Measurements from ENCODE around the gene CELA2A. TPM values are rescaled to one million over a fixed set of nuclear protein-coding genes. Genes with fewer than 3 reads are reported as not detected.
"Not testable (repeated sequence)": the region's sequence is repeated elsewhere in the genome, so short reads cannot be mapped to it uniquely, and the experiment has no call there.

Gene CELA2A
- total RNA-seq, 1 experiment from 2014 or later = not detected

- no TSS peak for BruUV-seq (replicated peaks)
- no peak overlapping the region for H3K27ac ChIP-seq (ENCODE audit: low read depth, low read length, poor library complexity, severe bottlenecking)
- H3K27me3 ChIP-seq (replicated peaks; ENCODE audit: insufficient read depth, low read depth, low read length, poor library complexity) = no peaks in the 10 kb centered on the region
- CTCF ChIA-PET = no interaction called here
- POLR2A ChIA-PET (ENCODE audit: low non-redundant PET) = no interaction called here
- H3K9me3 ChIP-seq (ENCODE audit: low read depth, low read length, poor library complexity, severe bottlenecking) = no peaks in the 10 kb centered on the region
- TF ChIP-seq CTCF (conservative IDR thresholded peaks at IDR 0.05; ENCODE audit: low read depth, low read length) (no peak), EZH2 (IDR thresholded peaks at IDR 0.05; ENCODE audit: borderline replicate concordance, low read depth, low read length, poor library complexity, severe bottlenecking) (no peak)
- DNase-seq (ENCODE audit: low spot score) = no peak
- intact Hi-C loops (cut with micrococcal nuclease; ENCODE audit: unreplicated experiment) = no loop called here
- no peaks in the 10 kb centered on the region for H3K4me1 ChIP-seq (ENCODE audit: insufficient read depth, low read length, poor library complexity, severe bottlenecking)
- H3K4me3 ChIP-seq (ENCODE audit: low read depth, low read length, poor library complexity, severe bottlenecking) = no peak overlapping the region
- no peaks in the 10 kb centered on the region for H3K36me3 ChIP-seq (ENCODE audit: insufficient read depth, low read length, poor library complexity, severe bottlenecking)
These were observed 29.3 kb upstream of the CELA2A start for GRCh38 chr1:15427280-15427666.

- H3K9me3 ChIP-seq (ENCODE audit: low read depth, low read length, poor library complexity, severe bottlenecking); BruUV-seq (replicated peaks); H3K4me1 ChIP-seq (ENCODE audit: insufficient read depth, low read length, poor library complexity, severe bottlenecking); H3K27ac ChIP-seq (ENCODE audit: low read depth, low read length, poor library complexity, severe bottlenecking); H3K4me3 ChIP-seq (ENCODE audit: low read depth, low read length, poor library complexity, severe bottlenecking); H3K36me3 ChIP-seq (ENCODE audit: insufficient read depth, low read length, poor library complexity, severe bottlenecking); intact Hi-C loops (cut with micrococcal nuclease; ENCODE audit: unreplicated experiment); H3K27me3 ChIP-seq (replicated peaks; ENCODE audit: insufficient read depth, low read depth, low read length, poor library complexity); CTCF ChIA-PET; DNase-seq (ENCODE audit: low spot score); POLR2A ChIA-PET (ENCODE audit: low non-redundant PET): not testable (repeated sequence)
These were observed 28.3 kb upstream of the CELA2A start for GRCh38 chr1:15428252-15428651.

GRCh38 chr1:15428815-15429435 is 27.6 kb upstream of the CELA2A start:
- H3K4me3 ChIP-seq (ENCODE audit: low read depth, low read length, poor library complexity, severe bottlenecking) = no peak overlapping the region
- intact Hi-C loops (cut with micrococcal nuclease; ENCODE audit: unreplicated experiment) = no loop called here
- no peak overlapping the region for H3K27ac ChIP-seq (ENCODE audit: low read depth, low read length, poor library complexity, severe bottlenecking)
- BruUV-seq (replicated peaks) = no TSS peak
- no peaks in the 10 kb centered on the region for H3K27me3 ChIP-seq (replicated peaks; ENCODE audit: insufficient read depth, low read depth, low read length, poor library complexity)
- no peaks in the 10 kb centered on the region for H3K36me3 ChIP-seq (ENCODE audit: insufficient read depth, low read length, poor library complexity, severe bottlenecking)
- ChIA-PET POLR2A (ENCODE audit: low non-redundant PET) (no interaction called here), CTCF (interaction anchor here (0.6 to 3.1 kb wide), 2 partner anchors 105 to 276 kb away, joined by 3 to 29 read pairs; no protein-coding TSS in a partner anchor)
- H3K9me3 ChIP-seq (ENCODE audit: low read depth, low read length, poor library complexity, severe bottlenecking) = no peaks in the 10 kb centered on the region
- DNase-seq (ENCODE audit: low spot score) = no peak
- no peaks in the 10 kb centered on the region for H3K4me1 ChIP-seq (ENCODE audit: insufficient read depth, low read length, poor library complexity, severe bottlenecking)
- no peak for TF ChIP-seq CTCF (conservative IDR thresholded peaks at IDR 0.05; ENCODE audit: low read depth, low read length)
- no peak for TF ChIP-seq EZH2 (IDR thresholded peaks at IDR 0.05; ENCODE audit: borderline replicate concordance, low read depth, low read length, poor library complexity, severe bottlenecking)

GRCh38 chr1:15429701-15430149 is 26.8 kb upstream of the CELA2A start:
- H3K27ac ChIP-seq (ENCODE audit: low read depth, low read length, poor library complexity, severe bottlenecking) = no peak overlapping the region
- no peaks in the 10 kb centered on the region for H3K9me3 ChIP-seq (ENCODE audit: low read depth, low read length, poor library complexity, severe bottlenecking)
- ChIA-PET CTCF (interaction anchor here (3.1 kb wide), 1 partner anchor 106 kb away, joined by 29 read pairs; no protein-coding TSS in a partner anchor), POLR2A (ENCODE audit: low non-redundant PET) (no interaction called here)
- TSS peak; percentile 23 for BruUV-seq (replicated peaks)
- intact Hi-C loops (cut with micrococcal nuclease; ENCODE audit: unreplicated experiment) = loop anchor here (5.0 kb wide), 1 partner anchor 302 kb away; no protein-coding TSS in a partner anchor
- no peak for TF ChIP-seq CTCF (conservative IDR thresholded peaks at IDR 0.05; ENCODE audit: low read depth, low read length)
- no peak for TF ChIP-seq EZH2 (IDR thresholded peaks at IDR 0.05; ENCODE audit: borderline replicate concordance, low read depth, low read length, poor library complexity, severe bottlenecking)
- H3K4me3 ChIP-seq (ENCODE audit: low read depth, low read length, poor library complexity, severe bottlenecking) = no peak overlapping the region
- H3K36me3 ChIP-seq (ENCODE audit: insufficient read depth, low read length, poor library complexity, severe bottlenecking) = no peaks in the 10 kb centered on the region
- no peaks in the 10 kb centered on the region for H3K27me3 ChIP-seq (replicated peaks; ENCODE audit: insufficient read depth, low read depth, low read length, poor library complexity)
- DNase-seq (ENCODE audit: low spot score) = no peak
- no peaks in the 10 kb centered on the region for H3K4me1 ChIP-seq (ENCODE audit: insufficient read depth, low read length, poor library complexity, severe bottlenecking)

Data from A673 (cell line).